Measurements from ENCODE around the gene TEX22.

Gene TEX22

DNA sequence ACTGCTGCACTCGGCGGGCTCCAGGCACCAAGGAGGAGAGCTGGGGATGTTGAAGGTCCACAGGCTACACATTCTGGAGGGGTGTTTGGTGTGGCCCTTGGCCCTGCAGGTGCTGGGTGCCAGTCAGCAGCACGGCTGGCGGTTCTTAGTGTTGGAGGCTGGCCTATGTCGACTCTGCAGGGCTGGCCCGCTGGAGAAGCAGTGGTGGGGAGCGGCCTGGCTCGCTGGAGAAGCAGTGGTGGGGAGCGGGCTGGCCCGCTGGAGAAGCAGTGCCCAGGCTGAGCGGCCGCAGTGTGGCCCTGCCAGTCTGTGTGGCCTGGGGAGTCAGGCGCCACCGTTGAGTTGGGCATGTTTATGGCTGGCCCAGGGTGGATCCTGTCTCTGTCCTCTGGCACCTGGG, 48.6 kb downstream of the TEX22 start:
- no peak for DNase-seq (ENCODE audit: extremely low read depth, low read depth)
- TF ChIP-seq, protein P1, sequence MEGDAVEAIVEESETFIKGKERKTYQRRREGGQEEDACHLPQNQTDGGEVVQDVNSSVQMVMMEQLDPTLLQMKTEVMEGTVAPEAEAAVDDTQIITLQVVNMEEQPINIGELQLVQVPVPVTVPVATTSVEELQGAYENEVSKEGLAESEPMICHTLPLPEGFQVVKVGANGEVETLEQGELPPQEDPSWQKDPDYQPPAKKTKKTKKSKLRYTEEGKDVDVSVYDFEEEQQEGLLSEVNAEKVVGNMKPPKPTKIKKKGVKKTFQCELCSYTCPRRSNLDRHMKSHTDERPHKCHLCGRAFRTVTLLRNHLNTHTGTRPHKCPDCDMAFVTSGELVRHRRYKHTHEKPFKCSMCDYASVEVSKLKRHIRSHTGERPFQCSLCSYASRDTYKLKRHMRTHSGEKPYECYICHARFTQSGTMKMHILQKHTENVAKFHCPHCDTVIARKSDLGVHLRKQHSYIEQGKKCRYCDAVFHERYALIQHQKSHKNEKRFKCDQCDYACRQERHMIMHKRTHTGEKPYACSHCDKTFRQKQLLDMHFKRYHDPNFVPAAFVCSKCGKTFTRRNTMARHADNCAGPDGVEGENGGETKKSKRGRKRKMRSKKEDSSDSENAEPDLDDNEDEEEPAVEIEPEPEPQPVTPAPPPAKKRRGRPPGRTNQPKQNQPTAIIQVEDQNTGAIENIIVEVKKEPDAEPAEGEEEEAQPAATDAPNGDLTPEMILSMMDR (IDR thresholded peaks at IDR 0.05; ENCODE audit: low read depth, low read length), result no peak

- DNase-seq (ENCODE audit: extremely low read depth, low read depth), result no peak
- TF ChIP-seq, protein P1 (IDR thresholded peaks at IDR 0.05; ENCODE audit: low read depth, low read length), result no peak
Measured at GRCh38 chr14:105447651-105448640, 49.6 kb downstream of the TEX22 start.

- DNase-seq (ENCODE audit: extremely low read depth, low read depth), result no peak
- TF ChIP-seq, protein P1 (IDR thresholded peaks at IDR 0.05; ENCODE audit: low read depth, low read length), result peak; percentile 86
Measured at GRCh38 chr14:105448706-105449111, 50.4 kb downstream of the TEX22 start.

- TF ChIP-seq, protein P1 (IDR thresholded peaks at IDR 0.05; ENCODE audit: low read depth, low read length), result no peak
- DNase-seq (ENCODE audit: extremely low read depth, low read depth), result no peak
Measured at GRCh38 chr14:105449276-105450122, 51.2 kb downstream of the TEX22 start.

DNA sequence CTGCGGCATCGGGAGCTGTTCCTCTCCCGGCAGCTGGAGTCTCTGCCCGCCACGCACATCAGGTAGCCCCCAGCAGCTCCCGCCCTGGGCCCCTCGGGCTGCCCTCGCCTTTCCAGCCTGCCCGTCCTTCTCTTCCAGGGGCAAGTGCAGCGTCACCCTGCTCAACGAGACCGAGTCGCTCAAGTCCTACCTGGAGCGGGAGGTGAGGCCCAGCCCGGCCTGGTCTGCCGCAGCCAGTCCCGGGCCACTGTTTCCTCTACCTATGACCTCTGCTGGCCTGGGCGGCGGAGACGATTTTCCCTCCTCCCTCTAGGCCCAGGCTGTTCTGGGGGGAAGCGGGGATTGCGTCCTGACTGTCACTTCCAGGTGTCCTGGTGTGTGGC, 51.8 kb downstream of the TEX22 start:
- DNase-seq (ENCODE audit: extremely low read depth, low read depth), result no peak

DNA sequence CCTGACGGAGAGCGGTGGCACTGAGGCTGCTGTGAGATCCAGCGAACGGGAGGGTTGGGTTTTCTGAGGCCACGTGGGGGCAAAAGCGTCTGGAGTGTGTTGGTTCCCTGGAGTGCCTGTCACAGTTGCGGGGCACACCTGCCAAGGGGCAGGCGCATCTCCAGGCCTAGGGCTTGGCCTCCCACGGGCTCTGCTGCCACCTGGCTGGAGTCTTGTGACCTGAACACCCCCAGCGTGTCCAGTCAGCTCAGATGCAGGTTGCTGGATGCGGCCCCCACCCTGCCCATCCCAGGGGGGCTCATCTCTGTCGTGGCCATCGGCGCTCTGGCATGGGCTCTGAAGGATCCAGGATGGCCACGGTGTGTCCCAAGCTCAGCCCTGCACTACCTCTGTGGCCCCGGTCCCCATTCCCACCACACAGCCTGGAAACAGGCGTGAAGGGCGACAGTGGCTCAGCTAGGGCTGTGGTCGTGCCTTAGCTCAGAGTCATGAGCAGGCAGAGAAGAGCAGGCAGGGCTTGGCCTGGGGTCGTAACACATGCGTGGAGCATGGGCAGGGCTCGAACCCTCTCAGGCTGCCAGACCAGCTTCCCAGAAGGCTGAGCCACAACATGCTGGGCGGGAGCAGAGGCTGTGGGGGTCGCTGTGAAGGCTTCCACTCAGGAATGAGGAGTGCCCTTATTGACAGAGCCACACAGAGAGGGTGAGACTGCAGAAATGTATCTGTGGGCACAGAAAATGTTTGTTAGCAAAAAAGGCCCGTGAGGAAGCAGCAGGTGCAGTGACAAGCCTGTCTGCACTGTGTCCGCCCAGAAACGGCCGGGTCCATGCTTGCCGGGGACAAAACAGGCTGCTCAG, 52.8 kb downstream of the TEX22 start:
- DNase-seq (ENCODE audit: extremely low read depth, low read depth), result no peak
- TF ChIP-seq, protein P1 (IDR thresholded peaks at IDR 0.05; ENCODE audit: low read depth, low read length), result no peak

More for the DNA sequence above, 51.8 kb downstream of the TEX22 start:
- TF ChIP-seq, protein P1 (IDR thresholded peaks at IDR 0.05; ENCODE audit: low read depth, low read length), result no peak
